Measurements from ENCODE around the gene INTS4.
"Not testable (repeated sequence)": the region's sequence is repeated elsewhere in the genome, so short reads cannot be mapped to it uniquely, and the experiment has no call there.

INTS4 gene

DNA sequence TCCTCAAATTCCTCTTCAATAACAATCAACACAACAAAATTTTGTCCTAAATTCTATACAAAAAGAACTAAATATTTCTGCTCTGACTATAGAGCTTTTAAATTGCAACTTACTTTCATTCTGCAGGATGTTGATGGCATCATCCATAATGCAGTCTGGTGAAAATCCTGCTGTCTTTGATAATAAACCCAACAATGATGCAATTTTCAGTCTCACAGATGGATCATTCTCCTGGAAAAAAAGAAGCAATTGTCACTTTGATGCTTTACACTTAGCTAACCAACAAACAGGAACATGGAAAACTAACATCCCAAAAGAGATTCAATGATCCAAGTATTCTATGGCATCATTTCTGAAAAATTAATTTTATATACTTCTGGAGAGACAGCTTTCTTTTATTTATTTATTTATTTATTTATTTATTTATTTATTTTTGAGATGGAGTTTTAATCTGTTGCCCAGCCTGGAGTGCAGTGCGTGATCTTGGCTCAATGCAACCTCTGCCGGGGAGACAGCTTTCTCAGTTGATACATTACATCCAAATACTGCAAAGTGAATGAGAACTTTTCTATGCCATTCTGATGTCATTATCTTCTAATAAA lies 13.0 kb downstream of the INTS4 start:
- in situ Hi-C loops (cut with HindIII; ENCODE audit: low sequenced_read_pairs), result no loop called here
- DNase-seq (ENCODE audit: low read depth, low spot score), result no peak
- H3K4me3 ChIP-seq (ENCODE audit: low read depth, low read length), result no peak overlapping the region
- TF ChIP-seq, protein P1, sequence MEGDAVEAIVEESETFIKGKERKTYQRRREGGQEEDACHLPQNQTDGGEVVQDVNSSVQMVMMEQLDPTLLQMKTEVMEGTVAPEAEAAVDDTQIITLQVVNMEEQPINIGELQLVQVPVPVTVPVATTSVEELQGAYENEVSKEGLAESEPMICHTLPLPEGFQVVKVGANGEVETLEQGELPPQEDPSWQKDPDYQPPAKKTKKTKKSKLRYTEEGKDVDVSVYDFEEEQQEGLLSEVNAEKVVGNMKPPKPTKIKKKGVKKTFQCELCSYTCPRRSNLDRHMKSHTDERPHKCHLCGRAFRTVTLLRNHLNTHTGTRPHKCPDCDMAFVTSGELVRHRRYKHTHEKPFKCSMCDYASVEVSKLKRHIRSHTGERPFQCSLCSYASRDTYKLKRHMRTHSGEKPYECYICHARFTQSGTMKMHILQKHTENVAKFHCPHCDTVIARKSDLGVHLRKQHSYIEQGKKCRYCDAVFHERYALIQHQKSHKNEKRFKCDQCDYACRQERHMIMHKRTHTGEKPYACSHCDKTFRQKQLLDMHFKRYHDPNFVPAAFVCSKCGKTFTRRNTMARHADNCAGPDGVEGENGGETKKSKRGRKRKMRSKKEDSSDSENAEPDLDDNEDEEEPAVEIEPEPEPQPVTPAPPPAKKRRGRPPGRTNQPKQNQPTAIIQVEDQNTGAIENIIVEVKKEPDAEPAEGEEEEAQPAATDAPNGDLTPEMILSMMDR (IDR thresholded peaks at IDR 0.05; ENCODE audit: low read depth, low read length), result no peak

DNA sequence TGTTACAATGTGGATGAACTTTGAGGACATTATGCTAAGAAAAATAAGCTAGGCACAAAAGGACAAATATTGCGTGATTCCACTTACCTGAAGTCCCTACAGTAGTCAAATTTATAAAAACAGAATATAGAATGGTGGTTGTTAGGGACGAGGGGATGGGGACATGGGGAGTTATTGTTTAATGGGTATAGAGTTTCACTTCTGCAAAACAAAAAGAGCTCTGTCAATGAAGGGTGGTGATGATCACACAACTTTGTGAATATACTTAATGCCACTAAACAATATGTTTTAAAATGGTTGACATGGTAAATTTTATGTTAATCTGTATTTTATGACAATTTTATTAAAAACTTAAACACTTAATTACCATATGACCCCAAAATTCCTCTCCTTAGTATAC lies 26.1 kb downstream of the INTS4 start:
- in situ Hi-C loops (cut with HindIII; ENCODE audit: low sequenced_read_pairs), result no loop called here
- no peak overlapping the region for H3K4me3 ChIP-seq (ENCODE audit: low read depth, low read length)
- TF ChIP-seq, protein P1 (IDR thresholded peaks at IDR 0.05; ENCODE audit: low read depth, low read length), result no peak
- DNase-seq (ENCODE audit: low read depth, low spot score), result no peak

DNA sequence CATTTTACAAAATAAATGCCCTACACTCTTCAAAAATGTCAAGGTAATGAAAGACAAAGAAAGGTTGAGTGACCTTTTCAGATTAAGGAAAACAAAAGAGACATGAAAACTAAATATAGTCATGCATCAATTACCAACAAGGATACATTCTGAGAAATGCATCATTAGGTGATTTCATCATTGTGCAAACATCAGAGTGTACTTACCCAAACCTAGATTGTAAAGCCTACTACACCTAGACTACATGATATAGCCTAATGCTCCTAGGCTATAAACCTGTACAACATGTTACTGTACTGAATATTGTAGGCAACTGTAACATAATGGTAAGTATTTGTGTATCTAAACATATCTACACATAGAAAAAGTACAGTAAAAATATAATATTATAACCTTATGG lies 26.7 kb downstream of the INTS4 start:
- in situ Hi-C loops (cut with HindIII; ENCODE audit: low sequenced_read_pairs), result no loop called here
- H3K4me3 ChIP-seq (ENCODE audit: low read depth, low read length), result no peak overlapping the region
- no peak for DNase-seq (ENCODE audit: low read depth, low spot score)
- TF ChIP-seq, protein P1 (IDR thresholded peaks at IDR 0.05; ENCODE audit: low read depth, low read length), result no peak

DNA sequence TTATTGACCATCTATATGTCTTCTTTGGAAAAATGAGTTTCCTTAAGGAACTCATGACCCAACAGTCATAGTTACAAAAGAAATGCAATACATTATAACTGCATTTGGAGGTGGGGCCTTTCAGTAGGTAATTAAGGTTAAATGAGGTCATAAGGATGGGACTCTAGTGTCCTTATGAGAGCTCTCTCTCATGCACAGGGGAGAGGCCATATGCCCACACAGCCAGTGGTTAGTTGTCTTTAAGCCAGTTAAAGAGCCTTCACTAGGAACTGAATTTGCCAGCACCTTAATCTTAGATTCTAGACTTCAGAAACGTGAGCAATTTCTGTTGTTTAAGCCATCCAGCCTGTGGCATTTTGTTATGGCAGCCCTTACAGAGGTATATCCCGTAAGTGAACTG lies 27.3 kb downstream of the INTS4 start:
- H3K4me3 ChIP-seq (ENCODE audit: low read depth, low read length), result no peak overlapping the region
- in situ Hi-C loops (cut with HindIII; ENCODE audit: low sequenced_read_pairs), result no loop called here
- TF ChIP-seq, protein P1 (IDR thresholded peaks at IDR 0.05; ENCODE audit: low read depth, low read length), result no peak
- no peak for DNase-seq (ENCODE audit: low read depth, low spot score)

DNA sequence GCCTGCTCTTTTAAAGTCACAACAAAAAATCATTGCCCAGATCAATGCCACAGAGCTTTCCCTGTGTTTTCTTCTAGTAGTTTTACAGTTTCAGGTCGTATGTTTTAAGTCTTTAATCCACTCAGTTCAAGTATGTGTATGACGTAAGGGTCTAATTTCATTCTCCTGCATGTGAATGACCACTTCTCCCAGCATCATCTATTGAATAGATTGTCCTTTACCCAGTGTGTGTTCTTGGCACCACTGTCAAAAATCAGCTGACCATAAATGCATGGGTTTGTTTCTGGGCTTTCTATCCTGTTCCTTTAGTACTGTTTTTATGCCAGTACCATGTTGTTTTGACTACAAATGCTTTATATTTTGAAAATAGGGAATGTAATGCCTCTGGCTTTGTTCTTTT lies 28.1 kb downstream of the INTS4 start:
- in situ Hi-C loops (cut with HindIII; ENCODE audit: low sequenced_read_pairs), result no loop called here
- TF ChIP-seq, protein P1 (IDR thresholded peaks at IDR 0.05; ENCODE audit: low read depth, low read length), result no peak
- no peak for DNase-seq (ENCODE audit: low read depth, low spot score)
- no peak overlapping the region for H3K4me3 ChIP-seq (ENCODE audit: low read depth, low read length)

DNA sequence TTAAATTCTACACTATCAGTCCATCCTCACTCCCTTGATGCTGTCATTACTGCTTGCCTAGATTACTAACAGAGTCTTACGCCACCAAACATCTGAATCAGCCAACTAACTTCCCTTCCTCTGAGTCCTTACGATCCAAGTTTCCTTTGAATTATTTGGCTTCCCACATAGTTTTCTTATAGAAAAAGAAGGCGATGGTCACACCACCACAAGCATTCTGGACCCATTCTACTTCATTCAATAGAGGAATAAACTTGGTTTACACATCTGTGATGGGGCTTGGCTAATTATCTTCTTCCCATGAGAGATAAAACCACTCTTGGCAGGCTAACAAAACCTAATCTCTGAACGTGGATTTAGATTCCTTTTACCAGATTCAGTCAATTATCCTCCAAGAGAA lies 35.0 kb downstream of the INTS4 start:
- DNase-seq (ENCODE audit: low read depth, low spot score), result no peak

DNA sequence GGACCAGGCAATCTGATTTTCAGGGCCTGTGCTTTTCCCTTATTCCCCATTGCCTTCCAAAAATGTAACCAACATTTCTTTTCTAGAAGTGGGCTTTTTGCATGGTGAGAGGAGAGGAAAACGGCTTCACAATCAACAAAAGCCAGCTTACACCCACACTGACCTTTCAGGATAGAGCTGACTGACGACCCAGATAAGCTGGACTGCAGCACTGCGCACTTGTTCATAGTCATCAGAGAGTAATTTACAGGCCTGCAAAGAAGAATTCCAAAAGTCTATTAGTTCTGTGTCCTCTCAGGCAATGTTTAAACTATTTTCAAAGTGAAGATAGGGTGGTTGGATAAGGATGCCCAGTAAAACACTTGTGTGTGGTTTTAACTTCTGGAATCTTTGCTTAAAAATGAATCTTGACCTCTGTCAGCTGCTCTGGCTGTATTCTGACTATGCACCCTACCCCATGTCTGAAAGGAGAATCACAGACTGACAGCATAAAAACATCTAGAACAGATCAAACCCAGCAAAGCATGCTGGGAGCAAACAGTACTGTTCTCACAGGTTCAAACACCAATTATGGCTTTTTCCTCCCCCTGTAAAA lies 35.8 kb downstream of the INTS4 start:
- in situ Hi-C loops (cut with HindIII; ENCODE audit: low sequenced_read_pairs), result not testable (repeated sequence)

More for the DNA sequence above, 35.0 kb downstream of the INTS4 start:
- in situ Hi-C loops (cut with HindIII; ENCODE audit: low sequenced_read_pairs), result no loop called here
- TF ChIP-seq, protein P1 (IDR thresholded peaks at IDR 0.05; ENCODE audit: low read depth, low read length), result no peak
- no peak overlapping the region for H3K4me3 ChIP-seq (ENCODE audit: low read depth, low read length)

DNA sequence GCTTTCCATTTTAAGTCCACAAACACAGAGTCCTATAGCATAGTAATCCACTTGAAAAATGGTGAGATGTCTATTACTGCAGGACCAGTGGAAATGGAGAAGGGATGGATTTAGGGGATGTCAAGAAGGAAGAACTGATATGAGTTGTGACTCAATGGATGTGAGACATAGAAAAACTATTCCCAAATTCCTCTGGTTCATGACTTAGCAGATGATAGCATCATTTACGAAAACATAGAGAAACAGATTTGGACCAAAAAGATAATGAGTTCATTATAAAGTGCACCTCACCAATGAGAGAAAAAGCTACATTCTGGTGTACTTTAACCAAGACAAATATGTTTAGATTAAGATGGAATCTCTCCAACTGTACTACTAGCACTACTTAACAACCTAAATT lies 51.2 kb downstream of the INTS4 start:
- DNase-seq (ENCODE audit: low read depth, low spot score); in situ Hi-C loops (cut with HindIII; ENCODE audit: low sequenced_read_pairs); H3K4me3 ChIP-seq (ENCODE audit: low read depth, low read length): not testable (repeated sequence)

More for the DNA sequence above, 35.8 kb downstream of the INTS4 start:
- H3K4me3 ChIP-seq (ENCODE audit: low read depth, low read length); DNase-seq (ENCODE audit: low read depth, low spot score): not testable (repeated sequence)

DNA sequence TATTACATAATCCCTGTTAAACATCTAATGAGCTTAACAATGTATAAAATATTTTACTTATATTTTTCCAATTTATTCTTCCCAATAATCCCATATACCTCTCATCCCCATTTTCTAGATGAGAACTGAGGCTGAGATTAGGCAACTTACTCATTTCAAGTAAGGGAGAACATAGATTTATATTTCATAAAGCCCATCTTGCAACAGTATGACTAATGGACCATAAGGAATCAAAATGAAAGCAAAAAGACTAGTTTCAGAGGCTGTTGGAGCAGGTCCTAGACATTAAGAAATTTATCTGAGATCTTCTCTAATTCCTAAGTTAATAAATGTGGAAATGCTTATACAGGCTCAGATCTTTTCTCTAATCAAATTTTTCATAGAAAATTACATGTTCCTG lies 52.0 kb downstream of the INTS4 start:
- DNase-seq (ENCODE audit: low read depth, low spot score); H3K4me3 ChIP-seq (ENCODE audit: low read depth, low read length); in situ Hi-C loops (cut with HindIII; ENCODE audit: low sequenced_read_pairs): not testable (repeated sequence)

DNA sequence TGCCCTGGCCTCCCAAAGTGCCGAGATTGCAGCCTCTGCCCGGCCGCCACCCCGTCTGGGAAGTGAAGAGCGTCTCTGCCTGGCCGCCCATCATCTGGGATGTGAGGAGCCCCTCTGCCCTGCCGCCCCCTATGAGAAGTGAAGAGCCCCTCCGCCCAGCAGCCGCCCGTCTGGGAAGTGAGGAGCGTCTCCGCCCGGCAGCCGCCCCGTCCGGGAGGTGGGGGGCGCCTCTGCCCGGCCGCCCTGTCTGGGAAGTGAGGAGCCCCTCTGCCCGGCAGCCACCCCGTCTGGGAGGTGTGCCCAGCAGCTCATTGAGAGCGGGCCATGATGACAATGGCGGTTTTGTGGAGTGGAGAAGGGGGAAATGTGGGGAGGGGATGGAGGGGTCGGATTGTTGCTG lies 60.9 kb downstream of the INTS4 start:
- in situ Hi-C loops (cut with HindIII; ENCODE audit: low sequenced_read_pairs); H3K4me3 ChIP-seq (ENCODE audit: low read depth, low read length); DNase-seq (ENCODE audit: low read depth, low spot score): not testable (repeated sequence)
